ENCODE measurements around the gene CCDC40. TPM values are rescaled to one million over a fixed set of nuclear protein-coding genes. Genes with fewer than 3 reads are reported as not detected.

The CCDC40 gene
- total and polyA plus RNA-seq, 4 experiments from 2014 or later, result 0.28 to 1.3 TPM; not detected in 2

- Histone ChIP-seq H3K27ac (ENCODE audit: low read depth, low read length) (peak within 1 kb of the TSS; percentile 76), H3K4me1 (ENCODE audit: insufficient read depth, low read length) (peaks cover 20% of the 10 kb centered on the region), H3K36me3 (ENCODE audit: insufficient read depth, low read length) (no peaks in the 10 kb centered on the region), H3K27me3 (ENCODE audit: insufficient read depth, low read length) (no peaks in the 10 kb centered on the region), H3K9me3 (ENCODE audit: control insufficient read depth in 1 of 2, low read length in 2 of 2) (no peaks in the 10 kb centered on the region), H3K4me3 (ENCODE audit: low read length in 2 of 2) (peak within 1 kb of the TSS; percentile 52 to 82)
- Mint-ChIP-seq H3K36me3 (peaks cover 0 to 4% of the 10 kb centered on the region in 2 donors), H3K27ac (peak within 1 kb of the TSS; percentile 80 to 94 (median 88)), H3K4me1 (peaks cover 12 to 31% (median 16%) of the 10 kb centered on the region in 4 donors), H3K9me3 (no peaks in the 10 kb centered on the region), H3K4me3 (peak within 1 kb of the TSS; percentile 87 to 92 (median 90)), H3K27me3 (peaks cover 0 to 2% of the 10 kb centered on the region in 2 donors)
- intact Hi-C loops (cut with micrococcal nuclease), result loop anchor here (1.0 to 2.0 kb wide), 2 partner anchors 46 to 152 kb away; partner anchors contain the start of gene EIF4A3
- ChIA-PET POLR2A (ENCODE audit: partially characterized antibody) (interaction anchor here (0.8 to 3.8 kb wide), 21 partner anchors 9 to 1137 kb away, joined by 3 to 36 read pairs (median 4); partner anchors contain the start of genes CBX4, CBX8, EIF4A3 and ENDOV), CTCF (ENCODE audit: partially characterized antibody) (interaction anchor here (0.6 to 2.6 kb wide), 14 partner anchors 8 to 373 kb away, joined by 3 to 16 read pairs (median 7); partner anchors contain the start of gene EIF4A3)
- peak; percentile 79 to 93 (median 89) for DNase-seq
These were observed 64.8 kb downstream of the CCDC40 start, which contains the start of gene GAA for GRCh38 chr17:80101011-80101945. Gene GAA (plus strand): TSS chr17:80101581. CDS start chr17:80104587, 3,006 bp downstream.

- no peaks in the 10 kb centered on the region for H3K27me3 Mint-ChIP-seq
- DNase-seq, result peak in 1 of 5 donors; percentile 6
- H3K9me3 Mint-ChIP-seq, result no peaks in the 10 kb centered on the region
- H3K4me3 Mint-ChIP-seq, result peak overlapping the region; percentile 84 to 92 (median 89)
- H3K36me3 Mint-ChIP-seq, result peaks cover 0 to 4% of the 10 kb centered on the region in 2 donors
- Histone ChIP-seq H3K9me3 (ENCODE audit: control insufficient read depth in 1 of 2, low read length in 2 of 2) (no peaks in the 10 kb centered on the region), H3K27me3 (ENCODE audit: insufficient read depth, low read length) (no peaks in the 10 kb centered on the region), H3K4me1 (ENCODE audit: insufficient read depth, low read length) (peaks cover 20% of the 10 kb centered on the region), H3K4me3 (ENCODE audit: low read length in 2 of 2) (peak overlapping the region; percentile 52 to 82), H3K27ac (ENCODE audit: low read depth, low read length) (peak overlapping the region; percentile 76), H3K36me3 (ENCODE audit: insufficient read depth, low read length) (no peaks in the 10 kb centered on the region)
- intact Hi-C loops (cut with micrococcal nuclease), result loop anchor here (1.0 to 2.0 kb wide), 2 partner anchors 45 to 151 kb away; partner anchors contain the start of gene EIF4A3
- ChIA-PET CTCF (ENCODE audit: partially characterized antibody) (interaction anchor here (0.6 to 2.6 kb wide), 14 partner anchors 8 to 374 kb away, joined by 3 to 16 read pairs (median 7); partner anchors contain the start of gene EIF4A3), POLR2A (ENCODE audit: partially characterized antibody) (interaction anchor here (0.8 to 3.8 kb wide), 20 partner anchors 8 to 1136 kb away, joined by 3 to 36 read pairs (median 4); partner anchors contain the start of genes CBX4, CBX8, EIF4A3 and ENDOV)
- peak overlapping the region; percentile 71 to 94 (median 88) for H3K27ac Mint-ChIP-seq
- peaks cover 12 to 31% (median 16%) of the 10 kb centered on the region in 4 donors for H3K4me1 Mint-ChIP-seq
These were observed 65.7 kb downstream of the CCDC40 start for GRCh38 chr17:80101946-80102663.

GRCh38 chr17:80102664-80103448 lies 66.4 kb downstream of the CCDC40 start:
- ChIA-PET CTCF (ENCODE audit: partially characterized antibody) (interaction anchor here (1.2 to 2.6 kb wide), 3 partner anchors 10 to 22 kb away, joined by 3 to 10 read pairs (median 7); no protein-coding TSS in a partner anchor), POLR2A (ENCODE audit: partially characterized antibody) (interaction anchor here (1.1 kb wide), 1 partner anchor 42 kb away, joined by 3 read pairs; no protein-coding TSS in a partner anchor)
- Histone ChIP-seq H3K36me3 (ENCODE audit: insufficient read depth, low read length) (no peaks in the 10 kb centered on the region), H3K4me3 (ENCODE audit: low read length in 2 of 2) (peak overlapping the region in 1 of 2 donors; percentile 82), H3K4me1 (ENCODE audit: insufficient read depth, low read length) (peaks cover 20% of the 10 kb centered on the region), H3K27me3 (ENCODE audit: insufficient read depth, low read length) (no peaks in the 10 kb centered on the region), H3K27ac (ENCODE audit: low read depth, low read length) (no peak overlapping the region), H3K9me3 (ENCODE audit: control insufficient read depth in 1 of 2, low read length in 2 of 2) (no peaks in the 10 kb centered on the region)
- intact Hi-C loops (cut with micrococcal nuclease), result no loop called here
- peak overlapping the region; percentile 84 to 92 (median 89) for H3K4me3 Mint-ChIP-seq
- peaks cover 12 to 31% (median 16%) of the 10 kb centered on the region in 4 donors for H3K4me1 Mint-ChIP-seq
- no peak for DNase-seq
- peak overlapping the region in 6 of 7 donors; percentile 12 to 82 (median 47) for H3K27ac Mint-ChIP-seq
- H3K36me3 Mint-ChIP-seq, result peaks cover 0 to 4% of the 10 kb centered on the region in 2 donors
- H3K27me3 Mint-ChIP-seq, result no peaks in the 10 kb centered on the region
- no peaks in the 10 kb centered on the region for H3K9me3 Mint-ChIP-seq

GRCh38 chr17:80103449-80104085 lies 67.1 kb downstream of the CCDC40 start:
- CTCF ChIA-PET (ENCODE audit: partially characterized antibody), result interaction anchor here (1.2 kb wide), 1 partner anchor 11 kb away, joined by 3 read pairs; no protein-coding TSS in a partner anchor
- Histone ChIP-seq H3K4me1 (ENCODE audit: insufficient read depth, low read length) (peaks cover 20% of the 10 kb centered on the region), H3K9me3 (ENCODE audit: control insufficient read depth in 1 of 2, low read length in 2 of 2) (no peaks in the 10 kb centered on the region), H3K4me3 (ENCODE audit: low read length in 2 of 2) (no peak overlapping the region), H3K36me3 (ENCODE audit: insufficient read depth, low read length) (no peaks in the 10 kb centered on the region), H3K27ac (ENCODE audit: low read depth, low read length) (no peak overlapping the region), H3K27me3 (ENCODE audit: insufficient read depth, low read length) (no peaks in the 10 kb centered on the region)
- peaks cover 12 to 31% (median 16%) of the 10 kb centered on the region in 4 donors for H3K4me1 Mint-ChIP-seq
- peak overlapping the region in 3 of 7 donors; percentile 37 to 65 (median 57) for H3K27ac Mint-ChIP-seq
- POLR2A ChIA-PET (ENCODE audit: partially characterized antibody), result interaction anchor here (1.1 kb wide), 1 partner anchor 42 kb away, joined by 3 read pairs; no protein-coding TSS in a partner anchor
- no peaks in the 10 kb centered on the region for H3K9me3 Mint-ChIP-seq
- H3K36me3 Mint-ChIP-seq, result peaks cover 0 to 4% of the 10 kb centered on the region in 2 donors
- no peaks in the 10 kb centered on the region for H3K27me3 Mint-ChIP-seq
- peak overlapping the region; percentile 9 to 79 (median 58) for H3K4me3 Mint-ChIP-seq
- intact Hi-C loops (cut with micrococcal nuclease), result no loop called here
- DNase-seq, result no peak

- Histone ChIP-seq H3K9me3 (ENCODE audit: control insufficient read depth in 1 of 2, low read length in 2 of 2) (no peaks in the 10 kb centered on the region), H3K36me3 (ENCODE audit: insufficient read depth, low read length) (no peaks in the 10 kb centered on the region), H3K4me3 (ENCODE audit: low read length in 2 of 2) (no peak overlapping the region), H3K27ac (ENCODE audit: low read depth, low read length) (no peak overlapping the region), H3K27me3 (ENCODE audit: insufficient read depth, low read length) (no peaks in the 10 kb centered on the region), H3K4me1 (ENCODE audit: insufficient read depth, low read length) (peaks cover 20% of the 10 kb centered on the region)
- Mint-ChIP-seq H3K4me3 (peak overlapping the region in 3 of 8 donors; percentile 6 to 39 (median 36)), H3K9me3 (no peaks in the 10 kb centered on the region), H3K27me3 (no peaks in the 10 kb centered on the region), H3K27ac (peak overlapping the region in 1 of 7 donors; percentile 65), H3K4me1 (peaks cover 12 to 31% (median 16%) of the 10 kb centered on the region in 4 donors), H3K36me3 (peaks cover 0 to 4% of the 10 kb centered on the region in 2 donors)
- intact Hi-C loops (cut with micrococcal nuclease), result no loop called here
- ChIA-PET CTCF (ENCODE audit: partially characterized antibody) (no interaction called here), POLR2A (ENCODE audit: partially characterized antibody) (no interaction called here)
- DNase-seq, result no peak
These were observed 68.0 kb downstream of the CCDC40 start for GRCh38 chr17:80104321-80104955.

All from CD4-positive, alpha-beta memory T cell (primary cell).